ENCODE data around the gene PLCH2.

PLCH2 gene

GRCh38 chr1:2532485-2533160 lies 56.5 kb downstream of the PLCH2 start:
- no peaks in the 10 kb centered on the region for H3K27me3 ChIP-seq (ENCODE audit: low read length)
- no peaks in the 10 kb centered on the region for H3K9me3 ChIP-seq (ENCODE audit: insufficient read depth, low read length)
- H3K4me2 ChIP-seq (ENCODE audit: low read depth, low read length, poor library complexity, severe bottlenecking), result no peak overlapping the region
- no peak for TF ChIP-seq EZH2phosphoT487 (conservative IDR thresholded peaks at IDR 0.05; ENCODE audit: low read length)
- TF ChIP-seq, protein P1, sequence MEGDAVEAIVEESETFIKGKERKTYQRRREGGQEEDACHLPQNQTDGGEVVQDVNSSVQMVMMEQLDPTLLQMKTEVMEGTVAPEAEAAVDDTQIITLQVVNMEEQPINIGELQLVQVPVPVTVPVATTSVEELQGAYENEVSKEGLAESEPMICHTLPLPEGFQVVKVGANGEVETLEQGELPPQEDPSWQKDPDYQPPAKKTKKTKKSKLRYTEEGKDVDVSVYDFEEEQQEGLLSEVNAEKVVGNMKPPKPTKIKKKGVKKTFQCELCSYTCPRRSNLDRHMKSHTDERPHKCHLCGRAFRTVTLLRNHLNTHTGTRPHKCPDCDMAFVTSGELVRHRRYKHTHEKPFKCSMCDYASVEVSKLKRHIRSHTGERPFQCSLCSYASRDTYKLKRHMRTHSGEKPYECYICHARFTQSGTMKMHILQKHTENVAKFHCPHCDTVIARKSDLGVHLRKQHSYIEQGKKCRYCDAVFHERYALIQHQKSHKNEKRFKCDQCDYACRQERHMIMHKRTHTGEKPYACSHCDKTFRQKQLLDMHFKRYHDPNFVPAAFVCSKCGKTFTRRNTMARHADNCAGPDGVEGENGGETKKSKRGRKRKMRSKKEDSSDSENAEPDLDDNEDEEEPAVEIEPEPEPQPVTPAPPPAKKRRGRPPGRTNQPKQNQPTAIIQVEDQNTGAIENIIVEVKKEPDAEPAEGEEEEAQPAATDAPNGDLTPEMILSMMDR (IDR thresholded peaks at IDR 0.05; ENCODE audit: insufficient read depth, low read length, poor library complexity, severe bottlenecking), result no peak
- no peaks in the 10 kb centered on the region for H3F3A ChIP-seq (ENCODE audit: insufficient read depth)
- H4K20me1 ChIP-seq (ENCODE audit: low read depth, low read length), result no peaks in the 10 kb centered on the region
- no peak overlapping the region for H2AFZ ChIP-seq (ENCODE audit: low read depth, low read length, severe bottlenecking)
- no peaks in the 10 kb centered on the region for H3K79me2 ChIP-seq (ENCODE audit: insufficient read depth, low read length)
- no peak overlapping the region for H3K9ac ChIP-seq (ENCODE audit: low read length)
- no peaks in the 10 kb centered on the region for H3K9me2 ChIP-seq (replicated peaks; ENCODE audit: insufficient read depth, low read length)
- no peak overlapping the region for H3K27ac ChIP-seq (ENCODE audit: low read depth, low read length)
- no peak overlapping the region for H3K4me3 ChIP-seq (ENCODE audit: insufficient read depth, low read length, poor library complexity, severe bottlenecking)
- H3K36me3 ChIP-seq (ENCODE audit: low read length), result no peaks in the 10 kb centered on the region

- Histone ChIP-seq H3K36me3 (ENCODE audit: low read length) (no peaks in the 10 kb centered on the region), H3K27ac (ENCODE audit: low read depth, low read length) (no peak overlapping the region), H3F3A (ENCODE audit: insufficient read depth) (no peaks in the 10 kb centered on the region), H3K9me3 (ENCODE audit: insufficient read depth, low read length) (no peaks in the 10 kb centered on the region), H3K4me3 (ENCODE audit: insufficient read depth, low read length, poor library complexity, severe bottlenecking) (no peak overlapping the region), H3K9me2 (replicated peaks; ENCODE audit: insufficient read depth, low read length) (no peaks in the 10 kb centered on the region), H3K27me3 (ENCODE audit: low read length) (no peaks in the 10 kb centered on the region), H2AFZ (ENCODE audit: low read depth, low read length, severe bottlenecking) (no peak overlapping the region), H4K20me1 (ENCODE audit: low read depth, low read length) (no peaks in the 10 kb centered on the region), H3K79me2 (ENCODE audit: insufficient read depth, low read length) (no peaks in the 10 kb centered on the region), H3K9ac (ENCODE audit: low read length) (no peak overlapping the region), H3K4me2 (ENCODE audit: low read depth, low read length, poor library complexity, severe bottlenecking) (no peak overlapping the region)
- TF ChIP-seq EZH2phosphoT487 (conservative IDR thresholded peaks at IDR 0.05; ENCODE audit: low read length), result no peak
- TF ChIP-seq, protein P1 (IDR thresholded peaks at IDR 0.05; ENCODE audit: insufficient read depth, low read length, poor library complexity, severe bottlenecking), result no peak
Measured at GRCh38 chr1:2533365-2533764, 57.3 kb downstream of the PLCH2 start.

DNA sequence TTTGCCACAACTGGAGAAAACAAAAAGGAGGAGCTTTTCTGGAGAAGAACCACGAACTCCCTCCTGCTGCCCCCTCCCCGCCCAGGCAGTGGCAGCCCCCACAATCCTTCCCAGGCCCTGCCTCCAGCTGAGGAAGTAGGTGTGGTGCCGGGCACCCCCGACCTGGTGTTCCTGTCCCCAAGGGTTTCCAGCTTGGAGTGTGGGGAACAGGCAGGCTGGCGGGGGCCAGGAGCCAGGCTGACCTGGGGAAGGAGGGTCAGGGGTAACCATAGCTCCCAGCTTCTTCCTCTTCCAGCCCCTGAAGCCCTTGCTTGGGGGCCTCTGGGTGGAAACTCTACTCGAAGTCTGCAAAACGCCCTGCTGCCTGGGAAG lies 58.2 kb downstream of the PLCH2 start:
- no peaks in the 10 kb centered on the region for H3K36me3 ChIP-seq (ENCODE audit: low read length)
- TF ChIP-seq, protein P1 (IDR thresholded peaks at IDR 0.05; ENCODE audit: insufficient read depth, low read length, poor library complexity, severe bottlenecking), result no peak
- no peak for TF ChIP-seq EZH2phosphoT487 (conservative IDR thresholded peaks at IDR 0.05; ENCODE audit: low read length)
- no peak overlapping the region for H2AFZ ChIP-seq (ENCODE audit: low read depth, low read length, severe bottlenecking)
- no peaks in the 10 kb centered on the region for H3F3A ChIP-seq (ENCODE audit: insufficient read depth)
- no peak overlapping the region for H3K4me2 ChIP-seq (ENCODE audit: low read depth, low read length, poor library complexity, severe bottlenecking)
- no peaks in the 10 kb centered on the region for H3K9me2 ChIP-seq (replicated peaks; ENCODE audit: insufficient read depth, low read length)
- no peaks in the 10 kb centered on the region for H3K79me2 ChIP-seq (ENCODE audit: insufficient read depth, low read length)
- H3K4me3 ChIP-seq (ENCODE audit: insufficient read depth, low read length, poor library complexity, severe bottlenecking), result no peak overlapping the region
- no peak overlapping the region for H3K9ac ChIP-seq (ENCODE audit: low read length)
- no peaks in the 10 kb centered on the region for H3K27me3 ChIP-seq (ENCODE audit: low read length)
- H3K9me3 ChIP-seq (ENCODE audit: insufficient read depth, low read length), result no peaks in the 10 kb centered on the region
- no peaks in the 10 kb centered on the region for H4K20me1 ChIP-seq (ENCODE audit: low read depth, low read length)
- no peak overlapping the region for H3K27ac ChIP-seq (ENCODE audit: low read depth, low read length)
